H9 (cell line): ENCODE results near the gene NT5C3B. TPM values are rescaled to one million over a fixed set of nuclear protein-coding genes. Genes with fewer than 3 reads are reported as not detected.
"Not testable (repeated sequence)": the region's sequence is repeated elsewhere in the genome, so short reads cannot be mapped to it uniquely, and the experiment has no call there.

ENCODE experiments used
- DNase-seq: peaks from one replicate; pipeline ENCODE4 v3.0.0-alpha.2; 2017
- H2AFZ ChIP-seq: one replicate; pipeline ENCODE4 v1.6.1; 2013; ENCODE audit warnings: mild to moderate bottlenecking, low read length, control low read depth, moderate library complexity
- H2AK5ac ChIP-seq: 2 replicates; pipeline ENCODE4 v1.6.1; 2013; ENCODE audit warnings: low read length, control low read depth, mixed read lengths; ENCODE audit not compliant: insufficient read length
- H2BK120ac ChIP-seq: one replicate; pipeline ENCODE4 v1.6.1; 2013; ENCODE audit warnings: low read depth, mild to moderate bottlenecking, low read length, control low read depth, inconsistent platforms; ENCODE audit not compliant: poor library complexity, severe bottlenecking
- H2BK12ac ChIP-seq: 2 replicates; pipeline ENCODE4 v1.6.1; 2013; ENCODE audit warnings: low read length, control low read depth, mixed read lengths, low read depth; ENCODE audit not compliant: insufficient read length
- H2BK15ac ChIP-seq: 2 replicates; pipeline ENCODE4 v1.6.1; 2013; ENCODE audit warnings: low read depth, low read length, control low read depth
- H2BK20ac ChIP-seq: one replicate; pipeline ENCODE4 v1.6.1; 2013; ENCODE audit warnings: low read depth, mild to moderate bottlenecking, low read length, control low read depth, inconsistent platforms; ENCODE audit not compliant: poor library complexity, severe bottlenecking
- H2BK5ac ChIP-seq: 2 replicates; pipeline ENCODE4 v1.6.1; 2013; ENCODE audit warnings: low read length, control low read depth, mixed read lengths; ENCODE audit not compliant: insufficient read length
- H3K14ac ChIP-seq: 2 replicates; pipeline ENCODE4 v1.6.1; 2013; ENCODE audit warnings: low read length, control low read depth; ENCODE audit not compliant: insufficient read depth
- H3K18ac ChIP-seq: 2 replicates; pipeline ENCODE4 v1.6.1; 2013; ENCODE audit warnings: low read depth, mild to moderate bottlenecking, mixed read lengths, low read length, control low read depth; ENCODE audit not compliant: insufficient read length
- H3K23ac ChIP-seq: 2 replicates; pipeline ENCODE4 v1.6.1; 2013; ENCODE audit warnings: low read length, control low read depth, mixed read lengths, low read depth; ENCODE audit not compliant: insufficient read length
- H3K23me2 ChIP-seq: 2 replicates; pipeline ENCODE4 v1.6.1; 2013; ENCODE audit warnings: low read depth, mild to moderate bottlenecking, mixed read lengths, low read length, control low read depth; ENCODE audit not compliant: insufficient read length, poor library complexity, severe bottlenecking
- H3K27ac ChIP-seq: 2 replicates; pipeline ENCODE4 v1.5.1; 2013; ENCODE audit warnings: low read length, control low read depth, mixed read lengths, low read depth; ENCODE audit not compliant: insufficient read length
- H3K27me3 ChIP-seq: 2 replicates; pipeline ENCODE4 v1.6.1; 2013; ENCODE audit warnings: low read length, control low read depth, inconsistent platforms; ENCODE audit not compliant: insufficient read depth
- H3K4ac ChIP-seq: 2 replicates; pipeline ENCODE4 v1.6.1; 2013; ENCODE audit warnings: low read depth, mild to moderate bottlenecking, control low read depth, inconsistent platforms, low read length, moderate library complexity
- H3K4me1 ChIP-seq: 2 replicates; pipeline ENCODE4 v1.6.1; 2013; ENCODE audit warnings: low read length, control low read depth, inconsistent platforms; ENCODE audit not compliant: insufficient read depth
- H3K4me2 ChIP-seq: 2 replicates; pipeline ENCODE4 v1.6.1; 2013; ENCODE audit warnings: low read length, control low read depth, mixed read lengths; ENCODE audit not compliant: insufficient read length, insufficient read depth
- H3K56ac ChIP-seq: 2 replicates; pipeline ENCODE4 v1.6.1; 2013; ENCODE audit warnings: low read depth, mild to moderate bottlenecking, mixed read lengths, low read length, control low read depth; ENCODE audit not compliant: insufficient read length
- H3K79me1 ChIP-seq: 2 replicates; pipeline ENCODE4 v1.6.1; 2013; ENCODE audit warnings: low read depth, mild to moderate bottlenecking, moderate library complexity, low read length, control low read depth, inconsistent platforms; ENCODE audit not compliant: insufficient read depth, poor library complexity, severe bottlenecking
- H3K79me2 ChIP-seq: 2 replicates; pipeline ENCODE4 v1.6.1; 2013; ENCODE audit warnings: low read length, control low read depth, inconsistent platforms; ENCODE audit not compliant: insufficient read depth
- H3K9ac ChIP-seq: 2 replicates; pipeline ENCODE4 v1.6.1; 2013; ENCODE audit warnings: low read length, control low read depth, mixed read lengths; ENCODE audit not compliant: insufficient read length; ENCODE audit errors: extremely low read depth
- H3K9me3 ChIP-seq: one replicate; pipeline ENCODE4 v1.6.1; 2013; ENCODE audit warnings: low read depth, low read length, inconsistent platforms; ENCODE audit not compliant: control insufficient read depth
- H3T11ph ChIP-seq: one replicate; pipeline ENCODE4 v1.6.1; 2013; ENCODE audit warnings: mild to moderate bottlenecking, low read length, control low read depth, inconsistent platforms
- H4K20me1 ChIP-seq: one replicate; pipeline ENCODE4 v1.6.1; 2013; ENCODE audit not compliant: control insufficient read depth, insufficient read length, insufficient read depth
- H4K5ac ChIP-seq: 2 replicates; pipeline ENCODE4 v1.6.1; 2013; ENCODE audit warnings: low read depth, mild to moderate bottlenecking, mixed read lengths, low read length, control low read depth; ENCODE audit not compliant: insufficient read length
- H4K8ac ChIP-seq: replicated peaks from 2 replicates; pipeline ENCODE4 v1.6.1; 2013; ENCODE audit warnings: low read length, control low read depth, mixed read lengths, low read depth; ENCODE audit not compliant: insufficient read length
- H4K91ac ChIP-seq: 2 replicates; pipeline ENCODE4 v1.6.1; 2013; ENCODE audit warnings: low read depth, mild to moderate bottlenecking, moderate library complexity, mixed read lengths, low read length, control low read depth; ENCODE audit not compliant: insufficient read length
- H3K27ac Mint-ChIP-seq, 3 experiments: 2 replicates in 2 of 3; 3 replicates in 1 of 3; pipeline ENCODE4 v1.8.0; 2020 to 2021; ENCODE audit warnings: mixed read lengths in 3 of 3, mild to moderate bottlenecking in 1 of 3, moderate library complexity in 1 of 3
- H3K27me3 Mint-ChIP-seq: 2 replicates; pipeline ENCODE4 v1.8.0; 2021; ENCODE audit warnings: low read depth, mild to moderate bottlenecking, moderate library complexity, mixed read lengths
- H3K36me3 Mint-ChIP-seq, 3 experiments: 2 replicates in 2 of 3; 3 replicates in 1 of 3; pipeline ENCODE4 v1.8.0; 2020 to 2021; ENCODE audit warnings: low read depth in 3 of 3, mixed read lengths in 3 of 3; ENCODE audit not compliant: insufficient read depth in 1 of 3
- H3K4me1 Mint-ChIP-seq, 2 experiments: 2 replicates each; pipeline ENCODE4 v1.8.0; 2020; ENCODE audit warnings: mixed read lengths in 2 of 2
- H3K4me3 Mint-ChIP-seq, 2 experiments: 2 replicates in 1 of 2; 3 replicates in 1 of 2; pipeline ENCODE4 v1.8.0; 2020 to 2021; ENCODE audit warnings: mild to moderate bottlenecking in 2 of 2, mixed read lengths in 2 of 2, moderate library complexity in 1 of 2
- H3K9me3 Mint-ChIP-seq, 2 experiments: 2 replicates in 1 of 2; 3 replicates in 1 of 2; pipeline ENCODE4 v1.8.0; 2020; ENCODE audit warnings: mild to moderate bottlenecking in 2 of 2, mixed read lengths in 2 of 2, moderate library complexity in 1 of 2
- CTCF ChIP-seq: fragments of 200-600 bp; sonication (generic); conservative IDR thresholded peaks from 3 replicates; pipeline ENCODE4 v1.8.0; 2021; ENCODE audit warnings: antibody characterized with exemption, mild to moderate bottlenecking
- WGBS: extraction: QIAGEN DNeasy Blood & Tissue Kit; methylation state at CpG from one replicate; pipeline ENCODE4 v1.1.7; 2013; ENCODE audit warnings: missing lambda C conversion rate, low lambda C conversion rate, mixed read lengths; ENCODE audit not compliant: insufficient read length; ENCODE audit errors: extremely low coverage; 5-methylcytosine and 5-hydroxymethylcytosine counted together
- total RNA-seq: library from RNA; stranded (reverse); gene quantifications from 2 replicates; pipeline ENCODE4 v1.2.1, GENCODE V29; 2021

NT5C3B gene
- total RNA-seq, 1 experiment from 2014 or later = 76.1 TPM

GRCh38 chr17:41880130-41880529 lies 44.1 kb upstream of the NT5C3B start:
- Histone ChIP-seq H4K8ac (no peak overlapping the region), H3T11ph (no peak overlapping the region), H3K27ac (no peak overlapping the region), H3K56ac (no peak overlapping the region), H3K23ac (no peak overlapping the region), H2AK5ac (no peak overlapping the region), H3K4ac (no peak overlapping the region), H2BK20ac (no peak overlapping the region), H2BK120ac (no peak overlapping the region), H3K27me3 (no peaks in the 10 kb centered on the region), H3K4me1 (no peaks in the 10 kb centered on the region), H2BK15ac (no peak overlapping the region), H3K4me2 (no peak overlapping the region), H4K91ac (no peak overlapping the region), H4K20me1 (no peaks in the 10 kb centered on the region), H3K18ac (no peak overlapping the region), H2BK12ac (no peak overlapping the region), H2BK5ac (no peak overlapping the region), H3K79me1 (no peaks in the 10 kb centered on the region), H3K23me2 (no peaks in the 10 kb centered on the region), H3K9ac (no peak overlapping the region), H4K5ac (no peak overlapping the region), H3K79me2 (no peaks in the 10 kb centered on the region), H2AFZ (no peak overlapping the region), H3K14ac (no peak overlapping the region), H3K9me3 (no peaks in the 10 kb centered on the region)
- Mint-ChIP-seq H3K27me3 (no peaks in the 10 kb centered on the region; the same call in 1 of the 2 replicates), H3K36me3 (peaks cover 67 to 93% (median 84%) of the 10 kb centered on the region in 3 experiments), H3K27ac (peak overlapping the region in 2 of 3 experiments; percentile 50 to 53; a peak in 3 of 7 replicates), H3K4me3 (no peak overlapping the region), H3K9me3 (peaks cover 0 to 9% of the 10 kb centered on the region in 2 experiments; a peak in 2 of 5 replicates), H3K4me1 (peaks cover 0 to 13% of the 10 kb centered on the region in 2 experiments; a peak in 3 of 4 replicates)
- TF ChIP-seq CTCF = no peak
- DNase-seq = no peak
- no CpG with 5 or more reads among the region's 4 CpGs for WGBS

GRCh38 chr17:41874293-41874670 lies 38.2 kb upstream of the NT5C3B start:
- H3K79me1 ChIP-seq, DNase-seq, H3K14ac ChIP-seq, H3K4me1 Mint-ChIP-seq, H3K18ac ChIP-seq, H3K27ac Mint-ChIP-seq, H3K27ac ChIP-seq, H3K56ac ChIP-seq, H4K20me1 ChIP-seq, H2BK5ac ChIP-seq, H3K9me3 ChIP-seq, H3K9ac ChIP-seq, H2BK120ac ChIP-seq, H4K5ac ChIP-seq, H3K4me1 ChIP-seq, H3K9me3 Mint-ChIP-seq, H4K8ac ChIP-seq, H3K4me3 Mint-ChIP-seq, H4K91ac ChIP-seq, H2AK5ac ChIP-seq, H2AFZ ChIP-seq, H3K27me3 Mint-ChIP-seq, H3K23me2 ChIP-seq, H3K27me3 ChIP-seq, H3K23ac ChIP-seq, H2BK12ac ChIP-seq, H2BK15ac ChIP-seq, H2BK20ac ChIP-seq, H3T11ph ChIP-seq, H3K4me2 ChIP-seq, H3K4ac ChIP-seq, H3K79me2 ChIP-seq: not testable (repeated sequence)
- WGBS = no CpG with 5 or more reads among the region's 9 CpGs
- H3K36me3 Mint-ChIP-seq = peaks cover 78 to 97% (median 90%) of the 10 kb centered on the region in 3 experiments
